ENCODE data around the gene UPF3A. TPM values are rescaled to one million over a fixed set of nuclear protein-coding genes. Genes with fewer than 3 reads are reported as not detected.

The UPF3A gene
- total and polyA plus RNA-seq, 8 donors = 32.3 to 193 (median 154) TPM

- no peak for DNase-seq
- Histone ChIP-seq H3K4me1 (peaks cover 9 to 40% of the 10 kb centered on the region in 2 donors), H3K4me3 (no peak overlapping the region), H3K27me3 (no peaks in the 10 kb centered on the region), H3K27ac (no peak overlapping the region), H3K9me3 (no peaks in the 10 kb centered on the region), H3K36me3 (peaks cover 0 to 45% of the 10 kb centered on the region in 2 donors)
- ATAC-seq = no peak
- no peak for TF ChIP-seq CTCF (IDR thresholded peaks at IDR 0.05)
- intact Hi-C loops (cut with DNase I) = no loop called here
These were observed 39.9 kb downstream of the UPF3A start for GRCh38 chr13:114321256-114321655.

GRCh38 chr13:114323349-114323748 lies 41.9 kb downstream of the UPF3A start:
- Histone ChIP-seq H3K4me1 (peaks cover 9 to 24% of the 10 kb centered on the region in 2 donors), H3K9me3 (no peaks in the 10 kb centered on the region), H3K27me3 (no peaks in the 10 kb centered on the region), H3K36me3 (peaks cover 0 to 55% of the 10 kb centered on the region in 2 donors), H3K4me3 (no peak overlapping the region), H3K27ac (no peak overlapping the region)
- intact Hi-C loops (cut with DNase I) = no loop called here
- DNase-seq = no peak
- no peak for TF ChIP-seq CTCF (IDR thresholded peaks at IDR 0.05)
- ATAC-seq = no peak

GRCh38 chr13:114324334-114324733 lies 42.9 kb downstream of the UPF3A start:
- ATAC-seq (no peak), DNase-seq (no peak)
- intact Hi-C loops (cut with DNase I) = no loop called here
- Histone ChIP-seq H3K36me3 (peaks cover 0 to 65% of the 10 kb centered on the region in 2 donors), H3K27me3 (no peaks in the 10 kb centered on the region), H3K4me3 (no peak overlapping the region), H3K9me3 (no peaks in the 10 kb centered on the region), H3K27ac (no peak overlapping the region), H3K4me1 (peaks cover 9 to 15% of the 10 kb centered on the region in 2 donors)
- TF ChIP-seq CTCF (IDR thresholded peaks at IDR 0.05) = no peak

GRCh38 chr13:114325729-114326128 lies 44.3 kb downstream of the UPF3A start:
- peak overlapping the region in 1 of 2 donors; percentile 7 for H3K27ac ChIP-seq

GRCh38 chr13:114328034-114328433 lies 46.6 kb downstream of the UPF3A start:
- Histone ChIP-seq H3K4me1 (peaks cover 9 to 13% of the 10 kb centered on the region in 2 donors), H3K4me3 (no peak overlapping the region), H3K27me3 (no peaks in the 10 kb centered on the region), H3K27ac (no peak overlapping the region), H3K36me3 (peaks cover 0 to 48% of the 10 kb centered on the region in 2 donors), H3K9me3 (no peaks in the 10 kb centered on the region)
- TF ChIP-seq CTCF (IDR thresholded peaks at IDR 0.05) = no peak
- DNase-seq = no peak
- no peak for ATAC-seq
- intact Hi-C loops (cut with DNase I) = no loop called here

More at GRCh38 chr13:114325729-114326128, 44.3 kb downstream of the UPF3A start:
- DNase-seq = no peak
- intact Hi-C loops (cut with DNase I) = no loop called here
- no peaks in the 10 kb centered on the region for H3K9me3 ChIP-seq
- H3K36me3 ChIP-seq = peaks cover 0 to 69% of the 10 kb centered on the region in 2 donors
- TF ChIP-seq CTCF (IDR thresholded peaks at IDR 0.05) = no peak
- H3K4me1 ChIP-seq = peaks cover 9 to 13% of the 10 kb centered on the region in 2 donors
- H3K4me3 ChIP-seq = no peak overlapping the region
- ATAC-seq = peak; percentile 30
- H3K27me3 ChIP-seq = no peaks in the 10 kb centered on the region
